ENCODE measurements around the gene ATP8B3. TPM values are rescaled to one million over a fixed set of nuclear protein-coding genes. Genes with fewer than 3 reads are reported as not detected.

ATP8B3 gene
- total and polyA plus RNA-seq, 11 donors, result 0.19 to 3.5 (median 0.72) TPM

DNA sequence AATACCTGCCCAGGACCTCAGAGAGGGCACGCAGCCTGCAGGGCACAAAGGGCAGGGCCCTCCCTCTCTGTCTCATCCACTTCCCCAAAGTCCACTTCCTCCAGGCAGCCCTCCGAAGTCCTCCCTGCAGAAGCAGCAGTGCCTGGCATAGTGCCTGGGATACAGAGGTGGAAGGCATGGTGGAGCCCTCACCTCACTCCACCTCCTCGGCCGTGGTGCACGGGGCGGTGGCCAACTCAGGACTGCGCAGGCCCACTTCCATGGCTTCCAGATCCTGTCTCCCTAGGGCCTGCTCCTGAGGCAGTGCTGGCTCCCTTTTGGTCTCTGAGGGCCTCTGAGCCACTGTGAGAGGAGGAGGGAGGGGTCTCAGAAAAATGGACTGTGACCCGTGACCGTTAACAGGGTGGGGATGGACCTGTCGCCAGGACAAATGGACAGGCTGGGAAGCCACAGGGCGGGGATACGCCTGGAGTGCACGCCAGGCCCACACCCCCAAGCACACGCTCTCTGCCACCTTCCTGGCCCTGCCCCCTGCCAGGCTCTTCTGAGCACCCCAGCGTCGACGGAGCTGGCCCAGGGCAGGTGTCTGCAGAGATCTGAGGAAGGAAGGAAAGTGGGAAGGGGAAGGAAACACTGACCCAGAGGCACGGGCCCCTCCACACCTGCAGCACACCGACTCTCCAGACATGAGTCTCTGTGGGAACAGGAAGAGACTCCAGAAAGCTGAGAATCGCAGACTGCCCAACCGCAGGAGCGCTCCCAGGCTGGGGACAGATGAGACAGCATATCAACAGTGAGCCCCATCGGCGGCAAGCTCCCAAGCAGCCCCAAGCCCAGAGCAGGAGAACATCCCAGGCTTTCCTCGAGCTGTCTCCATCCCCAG, 27.8 kb upstream of the ATP8B3 start:
- intact Hi-C loops (cut with DNase I), result no loop called here
- ATAC-seq, result peak in 1 of 4 donors; percentile 7
- peaks cover 0 to 8% (median 0%) of the 10 kb centered on the region in 9 donors for H3K36me3 ChIP-seq
- H3K4me3 ChIP-seq, result peak overlapping the region in 3 of 12 donors; percentile 47 to 50 (median 47)
- no peak for DNase-seq
- peak overlapping the region in 10 of 12 donors; percentile 8 to 80 (median 67) for H3K27ac ChIP-seq
- no peak for TF ChIP-seq POLR2A (IDR thresholded peaks at IDR 0.05)
- TF ChIP-seq, protein P1, sequence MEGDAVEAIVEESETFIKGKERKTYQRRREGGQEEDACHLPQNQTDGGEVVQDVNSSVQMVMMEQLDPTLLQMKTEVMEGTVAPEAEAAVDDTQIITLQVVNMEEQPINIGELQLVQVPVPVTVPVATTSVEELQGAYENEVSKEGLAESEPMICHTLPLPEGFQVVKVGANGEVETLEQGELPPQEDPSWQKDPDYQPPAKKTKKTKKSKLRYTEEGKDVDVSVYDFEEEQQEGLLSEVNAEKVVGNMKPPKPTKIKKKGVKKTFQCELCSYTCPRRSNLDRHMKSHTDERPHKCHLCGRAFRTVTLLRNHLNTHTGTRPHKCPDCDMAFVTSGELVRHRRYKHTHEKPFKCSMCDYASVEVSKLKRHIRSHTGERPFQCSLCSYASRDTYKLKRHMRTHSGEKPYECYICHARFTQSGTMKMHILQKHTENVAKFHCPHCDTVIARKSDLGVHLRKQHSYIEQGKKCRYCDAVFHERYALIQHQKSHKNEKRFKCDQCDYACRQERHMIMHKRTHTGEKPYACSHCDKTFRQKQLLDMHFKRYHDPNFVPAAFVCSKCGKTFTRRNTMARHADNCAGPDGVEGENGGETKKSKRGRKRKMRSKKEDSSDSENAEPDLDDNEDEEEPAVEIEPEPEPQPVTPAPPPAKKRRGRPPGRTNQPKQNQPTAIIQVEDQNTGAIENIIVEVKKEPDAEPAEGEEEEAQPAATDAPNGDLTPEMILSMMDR (IDR thresholded peaks at IDR 0.05), result no peak
- no peaks in the 10 kb centered on the region for H3K9me3 ChIP-seq
- 49 to 68% (median 63%) methylated on average over 22 to 25 of the region's 25 CpGs for WGBS, 4 donors
- H3K4me1 ChIP-seq, result peaks cover 0 to 89% (median 64%) of the 10 kb centered on the region in 12 donors
- no peaks in the 10 kb centered on the region for H3K27me3 ChIP-seq

DNA sequence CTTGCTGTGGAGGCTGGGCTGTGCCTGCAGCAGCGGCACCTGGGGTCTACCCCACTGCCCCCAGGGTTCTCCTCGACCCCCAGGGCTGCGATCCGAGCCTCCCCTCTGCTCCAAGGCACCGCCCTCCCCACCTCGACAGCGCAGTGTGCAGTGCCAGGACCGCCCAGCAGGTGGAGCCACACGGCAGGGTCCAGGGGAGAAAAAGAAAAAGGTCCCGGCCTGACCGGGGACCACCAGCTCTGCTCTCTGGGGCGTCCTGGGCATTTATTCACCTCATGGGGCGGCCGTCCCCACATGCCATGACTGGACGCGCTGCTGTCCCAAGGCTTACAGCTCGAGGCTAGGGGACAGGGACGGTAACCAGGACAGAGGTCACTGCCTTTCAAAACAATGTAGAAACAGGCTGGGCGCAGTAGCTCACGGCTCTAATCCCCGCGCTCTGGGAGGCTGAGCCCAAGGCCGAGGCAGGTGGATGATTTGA, 25.6 kb upstream of the ATP8B3 start:
- Histone ChIP-seq H3K27ac (no peak overlapping the region), H3K4me1 (peaks cover 0 to 87% (median 48%) of the 10 kb centered on the region in 12 donors), H3K9me3 (no peaks in the 10 kb centered on the region), H3K27me3 (no peaks in the 10 kb centered on the region), H3K4me3 (no peak overlapping the region), H3K36me3 (peaks cover 0 to 7% (median 0%) of the 10 kb centered on the region in 9 donors)
- WGBS, 4 donors, result 33 to 58% (median 39%) methylated on average over 12 to 23 of the region's 23 CpGs
- DNase-seq (no peak), ATAC-seq (peak in 3 of 4 donors; percentile 14 to 35 (median 20))
- intact Hi-C loops (cut with DNase I), result no loop called here
- TF ChIP-seq POLR2A (IDR thresholded peaks at IDR 0.05), result no peak
- TF ChIP-seq, protein P1 (IDR thresholded peaks at IDR 0.05), result peak; percentile 68 to 94 (median 83)

- no peak overlapping the region for H3K4me3 ChIP-seq
- no peak overlapping the region for H3K27ac ChIP-seq
- no peaks in the 10 kb centered on the region for H3K27me3 ChIP-seq
- H3K9me3 ChIP-seq, result no peaks in the 10 kb centered on the region
- intact Hi-C loops (cut with DNase I), result no loop called here
- WGBS, 4 donors, result 56 to 87% (median 68%) methylated on average over 3 to 11 of the region's 11 CpGs
- DNase-seq (no peak), ATAC-seq (no peak)
- peaks cover 0 to 7% (median 0%) of the 10 kb centered on the region in 9 donors for H3K36me3 ChIP-seq
- peaks cover 0 to 83% (median 44%) of the 10 kb centered on the region in 12 donors for H3K4me1 ChIP-seq
- TF ChIP-seq, protein P1 (IDR thresholded peaks at IDR 0.05), result no peak
- TF ChIP-seq POLR2A (IDR thresholded peaks at IDR 0.05), result no peak
These were observed 25.1 kb upstream of the ATP8B3 start for GRCh38 chr19:1837222-1837565.

DNA sequence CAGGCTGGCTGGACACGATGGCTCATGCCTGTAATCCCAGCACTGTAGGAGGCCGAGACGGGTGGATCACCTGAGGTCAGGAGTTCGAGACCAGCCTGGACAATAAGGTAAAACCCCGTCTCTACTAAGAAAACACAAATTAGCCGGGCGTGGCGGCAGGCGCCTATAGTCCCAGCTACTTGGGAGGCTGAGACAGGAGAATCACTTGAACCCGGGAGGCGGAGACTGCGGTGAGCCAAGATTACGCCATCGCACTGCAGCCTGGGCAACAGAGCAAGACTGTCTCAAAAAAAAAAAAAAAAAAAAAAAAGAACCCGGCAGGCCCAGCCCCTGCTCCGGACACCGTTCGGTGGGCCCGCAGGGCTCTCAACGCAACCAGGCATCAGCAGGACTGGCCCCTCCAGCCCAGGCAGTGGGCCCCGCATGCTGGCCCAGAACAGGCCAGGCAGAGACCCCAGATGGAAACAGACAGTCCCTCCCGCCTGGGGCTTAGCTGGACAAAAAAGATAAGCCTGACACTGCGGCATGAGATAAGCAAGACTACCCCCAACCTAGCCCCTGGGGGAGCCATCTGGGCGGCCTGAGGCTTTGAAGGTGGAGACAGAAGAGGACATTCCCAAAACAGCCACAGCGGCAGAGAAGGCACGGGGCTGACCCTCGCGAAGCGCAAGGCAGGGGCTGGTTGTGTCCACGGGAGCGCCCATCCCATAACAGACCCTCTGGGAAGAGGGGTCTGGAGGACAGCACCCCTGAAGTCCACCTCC, 24.6 kb upstream of the ATP8B3 start:
- H3K27me3 ChIP-seq, result no peaks in the 10 kb centered on the region
- no peak for DNase-seq
- intact Hi-C loops (cut with DNase I), result no loop called here
- no peak overlapping the region for H3K27ac ChIP-seq
- peaks cover 0 to 77% (median 39%) of the 10 kb centered on the region in 12 donors for H3K4me1 ChIP-seq
- TF ChIP-seq, protein P1 (IDR thresholded peaks at IDR 0.05), result no peak
- no peak for TF ChIP-seq POLR2A (IDR thresholded peaks at IDR 0.05)
- no peak overlapping the region for H3K4me3 ChIP-seq
- no peaks in the 10 kb centered on the region for H3K9me3 ChIP-seq
- no peak for ATAC-seq
- H3K36me3 ChIP-seq, result peaks cover 0 to 7% (median 0%) of the 10 kb centered on the region in 9 donors
- 82 to 85% (median 83%) methylated on average over 28 to 31 of the region's 31 CpGs for WGBS, 4 donors

Measured in heart left ventricle (tissue), 16 donors.